HG03442 (cell line): ENCODE measurements around the gene LBR.
"Not testable (repeated sequence)": the region's sequence is repeated elsewhere in the genome, so short reads cannot be mapped to it uniquely, and the experiment has no call there.

Experiments
- ATAC-seq: cut with Tn5 transposase; IDR thresholded peaks from one replicate; pipeline ENCODE4 v1.9.1; 2021; ENCODE audit warnings: mild to moderate bottlenecking, moderate library complexity; ENCODE audit not compliant: unreplicated experiment

LBR gene

DNA sequence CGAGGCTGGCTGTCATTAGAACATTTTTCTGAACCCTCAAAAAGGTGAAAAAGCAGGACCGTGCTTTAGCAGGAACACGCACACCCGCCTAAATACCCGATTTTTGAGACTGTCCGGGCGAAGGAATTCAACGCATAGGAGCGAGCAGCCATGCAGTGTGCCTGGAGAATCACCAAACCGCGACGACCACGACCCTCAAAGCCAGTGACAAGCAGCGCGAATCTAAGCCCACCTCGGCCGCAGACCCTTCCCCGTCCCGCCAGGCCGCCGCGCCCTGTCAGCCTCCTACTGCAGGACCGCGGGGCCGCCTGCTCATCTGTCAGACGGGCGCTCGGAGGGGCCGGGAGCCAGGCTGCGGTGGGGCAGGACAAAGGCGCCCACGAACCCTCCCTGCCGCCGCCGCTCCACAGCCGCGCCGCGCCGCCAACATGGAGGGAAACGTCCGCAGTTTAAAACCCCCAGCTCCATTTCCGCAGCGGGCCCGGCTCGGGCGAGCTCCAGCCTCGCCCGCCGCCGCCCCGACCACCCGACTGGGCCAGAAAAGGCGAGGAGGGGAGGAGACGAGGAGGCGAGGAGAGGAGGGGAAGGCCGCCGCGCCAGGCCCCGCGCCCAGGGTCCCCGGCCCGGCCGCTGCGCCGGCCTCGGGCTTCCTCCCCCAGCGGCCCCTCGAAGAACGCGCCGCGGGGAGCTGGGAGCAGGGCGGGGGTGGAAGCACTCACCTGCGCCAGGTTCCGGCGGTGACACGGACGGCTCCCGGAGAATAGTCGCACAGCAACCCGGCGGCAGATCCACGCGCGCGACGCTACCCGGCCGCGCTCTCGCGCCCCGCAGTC is at the start of gene LBR:
LBR (minus strand) TSS at position 804 of the 833 bp plus-strand sequence. CDS start 3,963 bp downstream, outside the sequence.
- peak; percentile 30 for ATAC-seq

DNA sequence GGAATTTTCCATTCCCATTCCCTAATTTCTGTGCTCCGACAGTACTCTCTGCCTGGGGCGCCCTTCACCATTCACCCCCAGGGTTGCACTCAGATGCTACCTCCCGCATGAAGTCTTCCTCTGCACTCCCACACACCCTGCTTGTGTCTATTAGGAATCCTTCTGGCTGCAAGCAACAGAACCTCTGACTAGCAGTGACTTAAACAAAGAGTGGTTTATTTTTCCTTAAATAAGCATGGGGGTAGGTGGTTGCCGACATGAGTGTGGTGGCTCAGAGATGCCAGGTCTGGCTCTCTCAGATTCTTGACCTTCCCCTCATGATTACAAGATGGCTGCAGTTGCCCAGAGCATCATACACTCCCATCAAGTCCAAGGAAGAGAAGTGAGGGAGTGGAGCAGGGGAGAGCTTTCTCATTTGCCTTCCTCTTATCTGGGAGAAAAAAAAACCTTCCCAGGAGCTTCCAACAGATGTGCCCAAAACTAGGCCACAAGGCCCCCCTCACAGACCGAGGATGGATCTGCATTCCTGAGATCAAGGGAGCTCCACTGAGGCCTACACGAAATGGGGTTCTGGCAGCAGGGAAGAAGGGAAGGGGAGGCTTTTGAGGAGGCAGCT is 49.6 kb upstream of the LBR start:
- no peak for ATAC-seq

DNA sequence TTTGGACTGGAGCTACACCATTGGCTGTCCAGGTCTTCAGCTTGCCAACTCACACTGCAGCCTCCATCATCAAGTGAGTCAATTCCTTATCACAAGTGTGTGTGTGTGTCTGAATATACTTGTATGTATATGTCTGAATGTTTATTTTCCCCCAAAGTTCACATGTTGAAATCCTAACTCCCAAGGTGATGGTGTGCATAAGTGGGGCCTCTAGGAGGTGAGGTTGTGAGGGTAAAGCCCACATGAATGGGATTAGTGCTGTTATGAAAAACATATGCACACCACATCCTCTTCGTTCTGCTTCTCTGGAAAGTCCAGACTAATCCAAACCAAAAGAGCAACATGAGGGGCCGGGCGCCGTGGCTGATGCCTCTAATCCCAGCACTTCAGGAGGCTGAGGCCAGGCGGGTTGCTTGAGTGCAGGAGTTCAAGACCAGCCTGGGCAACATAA is 48.7 kb upstream of the LBR start:
- ATAC-seq: no peak

DNA sequence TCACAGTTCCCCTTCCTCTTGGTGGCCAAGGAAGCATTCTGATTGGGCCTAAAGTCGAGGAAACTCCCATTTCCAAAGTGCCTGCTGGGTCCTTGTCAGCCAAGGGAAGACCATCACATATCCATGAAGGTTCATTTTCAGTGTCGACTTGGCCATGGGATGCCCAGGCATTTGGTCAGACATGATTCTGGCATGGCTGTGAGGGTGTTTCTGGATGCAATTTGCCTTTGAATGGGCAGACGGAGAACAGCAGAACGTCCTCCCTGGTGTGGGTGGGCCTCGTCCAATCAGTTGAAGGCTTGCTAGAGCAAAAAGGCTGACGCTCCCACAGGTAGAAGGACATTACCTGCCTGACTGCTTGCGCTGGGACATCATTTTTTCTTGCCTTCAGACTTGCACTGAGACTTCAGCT is 48.3 kb upstream of the LBR start:
- ATAC-seq: no peak

DNA sequence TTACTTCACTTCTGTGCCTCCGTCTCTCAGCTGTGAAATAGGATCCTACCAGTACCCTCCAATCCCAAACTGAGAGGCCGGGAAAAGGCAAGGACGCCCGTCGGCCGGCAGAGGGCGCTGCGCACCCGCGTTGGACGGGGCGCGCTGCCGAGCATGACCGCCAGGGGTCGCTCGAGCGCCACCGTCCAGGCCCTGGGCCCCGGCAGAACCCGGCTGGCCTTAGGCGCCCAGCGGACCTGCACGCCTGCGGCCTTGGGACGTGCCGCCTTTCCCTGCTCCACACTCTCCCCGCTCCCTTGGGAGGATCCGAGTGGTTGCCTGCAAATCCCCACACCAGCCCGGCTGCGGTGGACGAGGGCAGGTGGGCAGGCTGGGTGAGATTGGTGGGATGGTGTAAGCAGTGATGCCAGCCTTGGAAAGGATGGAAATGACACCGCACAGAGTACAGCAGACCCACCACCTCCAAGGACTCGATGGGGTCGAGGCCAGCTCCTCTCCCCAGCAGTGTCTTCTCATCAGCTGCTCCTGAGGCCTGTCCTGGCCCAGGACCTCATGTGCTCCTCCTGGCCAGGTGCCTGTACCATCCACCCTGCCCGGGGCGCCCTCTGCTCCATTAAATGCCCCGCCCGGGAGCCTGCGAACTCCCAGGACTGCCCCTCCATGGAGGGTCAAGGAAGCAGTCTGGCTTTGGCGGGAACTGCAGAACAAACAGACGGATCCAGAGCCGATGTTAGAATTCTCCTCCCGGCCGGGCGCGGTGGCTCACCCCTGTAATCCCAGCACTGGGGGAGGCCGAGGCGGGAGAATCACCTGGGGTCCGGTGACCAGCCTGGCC is 47.4 kb upstream of the LBR start:
- ATAC-seq: peak; percentile 67

DNA sequence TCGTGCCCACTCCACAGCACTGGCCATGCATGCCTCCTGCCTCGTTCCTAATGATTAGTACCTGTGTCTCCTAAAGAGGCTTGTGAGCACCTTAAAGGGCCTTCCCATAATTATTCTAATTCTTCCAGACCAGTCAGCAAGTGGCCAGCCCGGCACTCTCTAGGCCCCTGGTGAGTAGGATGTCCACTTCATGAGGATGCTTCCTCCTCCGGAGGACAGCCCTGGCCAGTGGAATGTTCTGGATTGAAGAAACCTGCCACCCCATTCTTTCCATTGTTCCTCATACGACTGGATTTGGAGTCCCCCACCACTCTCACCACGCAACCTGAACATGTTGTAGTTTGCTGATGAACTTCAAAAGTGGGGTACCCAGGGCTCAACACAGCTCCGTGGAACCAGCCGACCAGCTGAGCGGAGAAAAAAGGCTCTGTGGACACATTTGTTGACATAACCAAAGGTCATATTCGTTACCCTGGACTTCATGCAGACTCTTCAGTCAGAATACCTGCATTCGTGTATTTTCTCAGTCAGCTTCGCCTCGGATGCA is 46.7 kb upstream of the LBR start:
- ATAC-seq: no peak

DNA sequence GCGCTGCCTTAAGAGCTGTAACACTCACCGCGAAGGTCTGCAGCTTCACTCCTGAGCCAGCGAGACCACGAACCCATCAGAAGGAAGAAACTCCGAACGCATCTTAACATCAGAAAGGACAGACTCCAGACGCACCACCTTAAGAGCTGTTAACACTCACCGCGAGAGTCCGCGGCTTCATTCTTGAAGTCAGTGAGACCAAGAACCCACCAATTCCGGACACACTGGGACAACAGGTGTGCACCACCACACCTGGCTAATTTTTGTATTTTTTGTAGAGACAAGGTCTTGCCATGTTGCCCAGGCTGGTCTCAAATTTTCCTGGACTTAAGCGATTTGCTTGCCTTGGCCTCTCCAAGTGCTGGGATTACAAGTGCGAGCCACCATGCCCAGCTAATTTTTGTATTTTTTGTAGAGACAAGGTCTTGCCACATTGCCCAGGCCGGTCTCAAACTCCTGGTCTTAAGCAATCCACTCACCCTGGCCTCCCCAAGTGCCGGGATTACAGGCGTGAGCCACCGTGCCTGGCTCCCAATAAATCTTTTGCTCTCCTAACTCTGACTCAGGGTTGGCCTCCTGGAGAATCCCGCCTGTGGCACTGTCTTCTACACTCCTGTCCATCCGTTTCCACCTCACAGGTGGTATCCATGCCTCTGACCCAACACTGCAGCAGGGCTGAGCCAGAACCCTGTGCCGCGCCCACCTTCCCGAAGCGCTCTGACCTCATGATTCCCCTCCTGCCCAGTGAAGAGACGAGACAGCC is 46.0 kb upstream of the LBR start:
- ATAC-seq: not testable (repeated sequence)

DNA sequence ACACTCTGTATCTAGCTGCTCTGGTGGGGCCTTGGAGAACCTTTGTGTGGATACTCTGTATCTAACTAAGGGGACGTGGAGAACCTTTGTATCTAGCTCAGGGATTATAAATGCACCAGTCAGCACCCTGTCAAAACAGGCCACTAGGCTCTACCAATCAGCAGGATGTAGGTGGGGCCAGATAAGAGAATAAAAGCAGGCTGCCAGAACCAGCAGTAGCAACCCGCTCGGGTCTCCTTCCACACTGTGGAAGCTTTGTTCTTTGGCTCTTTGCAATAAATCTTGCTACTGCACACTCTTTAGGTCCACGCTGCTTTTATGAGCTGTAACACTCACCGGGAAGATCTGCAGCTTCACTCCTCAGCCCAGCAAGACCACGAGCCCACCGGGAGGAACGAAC is 45.4 kb upstream of the LBR start:
- ATAC-seq: not testable (repeated sequence)

DNA sequence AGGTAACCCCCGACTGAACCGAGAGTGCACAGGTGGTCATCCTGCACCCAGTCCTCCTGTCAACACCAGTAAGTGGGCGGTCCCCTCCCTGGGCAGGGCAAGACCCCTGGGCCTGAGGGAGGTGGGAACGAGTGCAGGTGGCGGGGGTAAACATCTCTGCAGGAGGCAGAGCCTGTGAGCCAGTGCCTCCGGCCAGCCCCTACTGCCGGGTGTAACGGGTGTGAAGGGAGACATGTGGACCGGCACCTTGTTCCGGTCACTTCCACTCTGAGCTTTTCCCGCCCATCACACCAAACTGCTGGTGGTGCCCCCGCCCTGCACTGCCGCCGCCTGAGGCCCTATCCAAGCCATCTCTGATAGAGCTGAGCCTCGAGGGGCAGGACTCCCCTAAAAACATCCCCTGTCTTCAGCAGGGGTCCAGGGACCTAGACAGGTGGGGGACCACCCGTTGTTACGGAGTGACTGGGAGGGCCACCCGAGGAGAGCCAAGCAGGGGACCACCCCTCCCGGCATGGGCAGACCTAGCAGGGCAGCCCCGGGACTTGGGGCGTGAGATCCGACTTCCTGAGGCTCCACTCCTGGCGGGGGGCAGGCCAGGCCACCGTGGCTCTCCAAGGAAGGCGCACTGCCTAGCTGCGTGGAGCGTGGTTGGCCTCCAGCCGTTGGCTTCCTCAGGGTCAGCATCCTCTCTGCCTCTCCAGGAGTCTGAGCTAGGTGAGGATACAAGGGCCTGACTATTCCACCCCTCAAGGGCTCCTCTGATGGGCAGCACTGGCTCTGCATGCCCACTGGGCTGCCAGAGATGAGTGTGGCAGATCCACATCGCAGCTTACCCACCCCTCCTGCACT is 43.8 kb upstream of the LBR start:
- no peak for ATAC-seq

DNA sequence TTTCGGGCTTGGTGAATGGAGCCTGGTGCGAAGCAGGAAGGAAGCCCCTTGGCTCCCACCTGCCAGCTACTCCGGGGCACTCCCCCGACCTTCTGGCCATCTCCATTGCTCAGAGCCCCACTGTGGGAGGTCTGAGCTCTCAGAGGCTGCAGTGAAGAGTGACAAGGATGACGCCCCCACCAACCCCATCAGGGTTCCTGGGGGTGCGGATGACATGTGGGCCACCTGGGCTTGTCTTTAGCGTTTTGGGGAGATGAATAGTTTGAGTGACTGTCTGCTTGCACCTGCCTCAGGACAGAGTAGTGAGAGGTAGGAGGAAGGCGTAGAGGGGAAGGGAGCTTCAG is 43.2 kb upstream of the LBR start:
- no peak for ATAC-seq

DNA sequence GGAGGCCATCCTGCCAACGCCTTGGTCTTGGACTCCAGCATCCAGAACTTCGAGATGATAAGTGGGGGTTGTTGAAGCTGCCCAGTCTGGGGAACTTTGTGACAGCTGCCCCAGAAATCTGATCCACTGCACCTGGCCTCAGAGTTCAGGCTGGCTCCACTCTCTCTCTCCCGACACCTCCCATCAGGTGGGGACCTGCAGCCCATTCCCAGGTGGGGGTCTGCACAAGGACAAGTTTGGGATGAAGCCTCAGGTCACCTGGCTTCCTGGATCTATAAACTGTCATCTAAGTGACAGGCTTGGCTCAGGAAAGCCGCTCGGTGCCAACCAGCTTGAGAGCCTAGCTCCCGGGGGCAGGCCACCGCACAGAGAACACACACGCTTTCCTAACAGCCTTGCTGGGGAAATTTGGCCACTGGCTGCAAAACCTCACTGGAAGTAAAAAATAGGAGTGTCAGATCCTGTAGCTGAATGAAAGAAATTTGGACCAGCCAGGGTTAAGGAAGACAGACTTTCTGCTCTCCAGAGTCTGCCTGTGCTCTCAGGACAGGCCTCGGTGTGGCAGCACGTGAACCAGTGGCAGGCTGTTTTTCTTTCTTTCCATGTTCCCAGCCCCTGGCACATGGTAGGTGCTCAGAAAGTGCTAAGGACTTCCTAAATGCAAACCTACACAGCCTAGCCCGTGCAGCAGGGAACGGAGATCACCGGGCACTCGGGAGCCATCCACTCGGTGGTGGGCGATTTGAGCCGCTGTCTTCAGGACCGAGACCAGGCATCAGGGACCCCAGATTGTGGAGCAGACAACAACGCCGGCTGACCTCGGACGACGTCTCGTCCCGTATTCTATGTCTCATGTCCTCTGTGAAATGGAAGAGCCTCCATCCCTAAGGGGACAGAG is 42.6 kb upstream of the LBR start:
- no peak for ATAC-seq

DNA sequence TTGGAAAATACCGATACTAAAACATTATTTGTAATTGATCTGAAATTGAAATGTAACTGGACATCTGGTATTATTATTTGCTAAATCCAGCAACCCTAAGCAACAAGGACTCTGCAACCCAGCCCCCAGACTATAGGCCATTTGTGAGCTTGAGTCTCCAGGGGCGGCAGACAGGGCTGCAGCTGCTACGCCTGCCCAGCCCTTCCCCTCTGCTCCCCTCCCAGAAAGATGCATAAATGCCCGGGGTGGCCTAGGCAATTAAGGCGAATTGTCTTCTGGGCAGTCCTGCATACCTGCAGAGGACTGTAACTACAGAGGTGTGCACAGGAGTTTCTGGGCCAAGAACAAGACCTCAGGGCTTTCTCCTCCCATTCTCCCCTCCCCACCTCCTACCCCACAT is 41.2 kb upstream of the LBR start:
- no peak for ATAC-seq

DNA sequence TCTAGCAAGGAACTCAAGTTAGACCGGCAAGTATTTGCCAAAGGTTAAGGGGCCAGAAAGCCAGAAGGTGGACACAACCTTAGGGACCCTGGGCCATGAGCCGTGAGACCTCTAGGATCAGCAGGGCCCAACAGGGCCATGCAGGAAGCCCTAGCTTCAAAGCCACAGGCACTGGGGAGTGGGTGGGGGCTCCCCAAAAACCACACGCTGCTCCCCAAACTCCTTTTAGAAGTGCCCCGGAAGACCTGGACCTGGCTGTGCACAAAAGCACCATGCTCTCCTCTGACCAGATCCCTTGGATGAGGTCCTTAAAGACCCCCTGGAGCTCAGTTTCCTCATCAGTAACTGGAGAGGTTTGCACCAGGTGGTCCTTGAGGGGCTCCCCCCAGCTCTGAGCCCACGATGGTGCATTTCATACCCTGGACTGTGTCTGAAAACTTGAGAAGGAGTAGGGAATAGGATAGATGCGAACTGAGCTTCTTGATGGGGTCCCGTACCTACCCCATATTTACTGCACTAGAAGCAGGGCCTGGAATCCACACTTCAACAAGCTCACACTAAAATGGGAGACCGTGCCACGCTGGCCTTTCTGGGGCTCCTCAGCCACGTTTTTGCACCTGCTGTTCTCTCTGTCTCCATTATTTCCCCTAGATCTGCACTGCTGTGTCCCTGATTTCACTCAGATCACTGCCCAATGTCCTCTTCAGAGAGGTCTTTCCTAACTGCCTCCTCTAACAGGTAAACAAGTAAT is 40.6 kb upstream of the LBR start:
- peak; percentile 13 for ATAC-seq

DNA sequence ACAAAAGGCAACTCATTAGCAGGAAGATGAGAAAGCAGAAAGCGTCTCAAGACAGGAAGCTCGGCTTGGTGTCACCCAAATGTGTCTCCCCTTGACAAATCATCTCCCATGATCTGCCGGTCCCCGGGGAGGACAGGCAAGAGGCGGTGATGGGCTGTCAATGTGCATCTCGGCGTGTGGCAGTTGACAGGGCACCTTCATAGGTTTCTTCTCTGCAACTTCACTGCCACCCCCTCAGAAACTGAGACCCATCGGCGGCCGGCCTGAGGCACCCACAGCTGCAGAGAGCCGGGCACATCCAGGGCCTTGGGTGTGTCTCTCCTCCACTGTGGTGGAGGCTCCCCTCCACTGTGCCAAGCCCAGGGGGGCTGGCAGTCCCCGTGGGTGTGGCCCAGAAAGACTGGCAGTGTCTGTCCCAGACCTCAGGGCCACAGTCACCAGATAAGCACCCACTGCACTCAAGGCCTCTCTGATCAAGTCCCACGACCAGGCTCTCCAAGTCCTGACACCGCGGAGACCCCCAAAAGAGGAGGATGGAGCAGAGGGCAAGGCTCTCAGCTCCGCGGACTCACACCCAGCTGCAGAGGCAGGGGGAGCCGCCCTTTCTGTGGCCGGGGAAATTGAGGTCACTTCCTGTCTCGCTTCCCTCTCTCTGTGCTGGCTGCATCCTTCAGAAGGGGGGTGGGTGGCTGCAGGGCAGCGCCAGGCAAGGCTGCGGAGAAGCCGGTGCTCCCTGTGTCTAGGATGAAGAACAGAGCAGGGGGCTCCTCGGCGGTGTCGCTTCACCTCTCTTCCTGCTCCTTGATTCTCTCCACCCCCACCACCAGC is 39.6 kb upstream of the LBR start:
- peak; percentile 93 for ATAC-seq

DNA sequence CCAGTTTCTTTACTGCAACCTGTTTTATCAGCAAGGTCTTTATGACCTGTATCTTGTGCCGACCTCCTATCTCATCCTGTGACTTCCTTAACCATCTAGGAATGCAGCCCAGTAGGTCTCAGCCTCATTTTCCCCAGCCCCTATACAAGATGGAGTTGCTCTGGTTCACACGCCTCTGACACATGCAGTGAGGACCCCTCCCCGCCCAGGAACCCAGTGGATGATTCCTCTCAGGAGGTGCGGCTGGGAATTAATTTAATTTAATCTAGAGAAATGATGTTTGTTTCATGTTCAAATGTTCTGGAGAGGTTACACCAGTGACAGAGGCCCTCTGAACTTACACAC is 39.0 kb upstream of the LBR start:
- ATAC-seq: no peak

DNA sequence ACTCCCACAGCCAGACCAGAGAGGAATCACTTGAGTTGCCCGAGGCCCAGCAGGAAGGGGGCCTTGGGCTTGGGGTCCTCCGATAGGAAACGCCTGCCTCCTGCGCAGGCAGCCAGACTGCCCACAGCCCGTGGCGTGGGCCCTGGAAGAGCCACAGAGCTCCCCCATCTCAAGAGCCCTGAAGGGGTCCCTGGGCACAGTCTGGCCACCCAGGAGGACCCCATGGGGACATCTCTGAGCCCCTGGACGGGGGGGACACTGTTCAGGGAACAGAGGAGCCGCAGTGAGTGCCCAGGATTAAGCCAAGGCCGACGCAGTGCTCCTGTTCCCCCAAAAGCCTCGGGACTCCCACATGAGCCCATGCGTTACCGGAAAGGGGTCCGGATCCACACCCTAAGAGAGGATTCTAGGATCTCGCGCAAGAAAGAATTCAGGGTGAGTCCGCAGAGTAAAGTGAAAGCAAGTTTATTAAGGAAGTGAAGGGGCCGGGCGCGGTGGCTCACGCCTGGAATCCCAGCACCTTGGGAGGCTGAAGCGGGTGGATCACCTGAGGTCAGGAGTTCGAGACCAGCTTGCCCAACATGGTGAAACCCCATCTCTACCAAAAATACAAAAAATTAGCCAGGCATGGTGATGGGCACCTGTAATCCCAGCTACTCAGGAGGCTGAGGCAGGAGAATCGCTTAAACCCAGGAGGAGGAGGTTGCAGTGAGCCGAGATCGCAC is 38.1 kb upstream of the LBR start:
- ATAC-seq: no peak
